AG09319 (cell line): ENCODE results near the gene LASP1.

Experiments used
- DNase-seq: peaks from one replicate; pipeline ENCODE4 v3.0.0-alpha.2; 2010; ENCODE audit warnings: low read depth; ENCODE audit errors: extremely low read depth
- CTCF ChIP-seq: IDR thresholded peaks from 2 replicates; pipeline ENCODE4 v1.5.1; 2011; ENCODE audit warnings: low read depth, mild to moderate bottlenecking, inconsistent platforms, low read length, moderate library complexity

LASP1 gene

GRCh38 chr17:38959508-38959907 lies 89.7 kb downstream of the LASP1 start:
- TF ChIP-seq CTCF = no peak
- DNase-seq = no peak

- no peak for TF ChIP-seq CTCF
- no peak for DNase-seq
Measured at GRCh38 chr17:38960402-38960801, 90.5 kb downstream of the LASP1 start.

- DNase-seq = no peak
- no peak for TF ChIP-seq CTCF
Measured at GRCh38 chr17:38961413-38961812, 91.6 kb downstream of the LASP1 start.

- TF ChIP-seq CTCF = peak; percentile 3
- peak; percentile 60 for DNase-seq
Measured at GRCh38 chr17:38967290-38967738, 97.5 kb downstream of the LASP1 start, which contains the start of gene FBXO47. FBXO47 (minus strand) TSS chr17:38967403; CDS start chr17:38963025, 4,378 bp downstream.

- DNase-seq = no peak
- TF ChIP-seq CTCF = no peak
Measured at GRCh38 chr17:38969281-38969680, 99.4 kb downstream of the LASP1 start.

- DNase-seq = no peak
- TF ChIP-seq CTCF = no peak
Measured at GRCh38 chr17:38970128-38970527, 100.3 kb downstream of the LASP1 start.

GRCh38 chr17:38970804-38971203 lies 100.9 kb downstream of the LASP1 start:
- DNase-seq = no peak
- no peak for TF ChIP-seq CTCF
